ENCODE measurements around the gene SRRM5.
"Not testable (repeated sequence)": the region's sequence is repeated elsewhere in the genome, so short reads cannot be mapped to it uniquely, and the experiment has no call there.

SRRM5 gene

GRCh38 chr19:43619262-43620060 is 7.6 kb downstream of the SRRM5 start, which contains the start of gene ZNF428:
TSS of gene ZNF428 (minus strand) at chr19:43619629. CDS start at chr19:43614304, 5,325 bp downstream.
- DNase-seq = peak; percentile 94

GRCh38 chr19:43620061-43621001 is 8.4 kb downstream of the SRRM5 start:
- no peak for DNase-seq

DNA sequence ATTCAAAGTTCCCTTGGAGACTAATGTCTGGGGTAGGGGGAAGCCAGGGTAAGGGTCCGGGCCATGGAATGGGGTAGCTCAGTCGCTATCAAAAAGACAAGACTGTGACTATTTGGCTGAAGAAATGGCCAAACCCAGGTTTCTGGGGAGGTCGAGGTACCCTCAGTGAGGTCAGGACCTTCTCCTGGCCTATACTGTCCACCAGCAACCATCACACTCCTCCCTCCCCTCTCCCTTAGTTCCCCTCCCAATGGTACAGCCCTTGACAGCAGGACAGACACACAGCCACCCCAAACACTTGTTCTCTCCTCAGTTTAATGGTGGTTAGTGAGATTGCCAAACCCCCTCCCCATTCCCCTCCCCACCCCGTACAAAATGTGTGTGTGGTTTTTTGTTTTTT is 10.2 kb downstream of the SRRM5 start:
- DNase-seq = no peak

DNA sequence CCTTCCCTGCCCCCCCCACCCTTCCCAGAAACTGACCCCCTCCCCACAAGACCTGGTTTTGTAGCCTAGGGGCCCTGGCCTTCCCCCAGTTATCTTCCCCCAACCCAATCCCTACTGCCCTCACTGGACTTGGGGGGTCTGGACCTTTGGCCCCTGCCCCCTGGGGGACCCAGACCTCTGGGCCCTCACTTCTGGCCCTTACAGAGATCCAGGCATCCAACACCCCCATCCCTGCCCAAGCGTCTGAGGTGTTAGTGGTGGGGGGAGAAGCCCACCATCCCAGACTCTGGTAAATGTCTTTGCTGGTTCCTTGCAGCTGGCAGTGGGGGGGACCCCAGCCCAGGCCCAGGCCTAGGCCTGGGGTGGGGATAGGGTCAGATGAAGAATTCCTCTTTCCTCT is 11.1 kb downstream of the SRRM5 start:
- no peak for DNase-seq

- DNase-seq = no peak
Measured at GRCh38 chr19:43623889-43624670, 12.2 kb downstream of the SRRM5 start.

DNA sequence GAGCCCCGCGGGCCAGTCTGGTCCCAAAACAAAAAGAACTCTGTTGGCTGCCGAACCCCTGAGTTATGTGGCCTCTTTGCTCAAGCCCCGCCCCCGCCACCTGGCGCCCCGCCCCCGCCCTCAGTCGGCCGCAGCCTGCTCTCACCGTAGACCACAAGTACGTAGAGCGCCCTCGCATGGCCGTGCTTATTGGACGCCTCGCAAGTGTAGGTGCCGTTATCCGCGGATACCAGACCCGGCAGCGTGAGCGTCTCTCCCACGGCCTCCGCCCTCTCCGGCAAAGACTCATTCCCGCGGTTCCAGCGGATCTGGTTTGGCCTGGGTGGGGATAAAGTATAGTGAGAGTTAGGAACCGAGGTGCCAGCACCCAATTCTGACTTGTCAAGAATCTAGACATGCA is 13.0 kb downstream of the SRRM5 start:
- no peak for DNase-seq

GRCh38 chr19:43625918-43626579 is 14.2 kb downstream of the SRRM5 start:
- no peak for DNase-seq

DNA sequence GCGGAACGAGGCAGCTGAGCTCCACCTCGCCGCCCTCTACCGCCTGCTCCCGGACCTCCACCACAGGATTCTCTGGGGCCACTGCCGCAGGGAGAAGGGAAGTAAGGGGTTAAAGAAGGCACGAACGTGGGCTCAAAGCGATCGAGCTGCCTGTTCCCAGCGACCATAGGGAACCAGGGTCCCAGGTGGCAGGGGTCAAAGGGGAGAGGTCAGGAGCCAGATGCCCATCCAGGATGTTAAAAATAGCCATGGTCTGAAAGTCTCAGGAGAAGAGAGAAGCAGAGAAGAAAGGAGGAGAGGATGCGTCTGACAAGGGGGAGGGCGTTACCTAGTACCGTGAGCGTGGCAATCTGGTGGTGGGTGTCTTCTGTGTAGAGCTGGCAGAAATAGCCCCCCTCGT is 14.9 kb downstream of the SRRM5 start:
- no peak for DNase-seq

DNA sequence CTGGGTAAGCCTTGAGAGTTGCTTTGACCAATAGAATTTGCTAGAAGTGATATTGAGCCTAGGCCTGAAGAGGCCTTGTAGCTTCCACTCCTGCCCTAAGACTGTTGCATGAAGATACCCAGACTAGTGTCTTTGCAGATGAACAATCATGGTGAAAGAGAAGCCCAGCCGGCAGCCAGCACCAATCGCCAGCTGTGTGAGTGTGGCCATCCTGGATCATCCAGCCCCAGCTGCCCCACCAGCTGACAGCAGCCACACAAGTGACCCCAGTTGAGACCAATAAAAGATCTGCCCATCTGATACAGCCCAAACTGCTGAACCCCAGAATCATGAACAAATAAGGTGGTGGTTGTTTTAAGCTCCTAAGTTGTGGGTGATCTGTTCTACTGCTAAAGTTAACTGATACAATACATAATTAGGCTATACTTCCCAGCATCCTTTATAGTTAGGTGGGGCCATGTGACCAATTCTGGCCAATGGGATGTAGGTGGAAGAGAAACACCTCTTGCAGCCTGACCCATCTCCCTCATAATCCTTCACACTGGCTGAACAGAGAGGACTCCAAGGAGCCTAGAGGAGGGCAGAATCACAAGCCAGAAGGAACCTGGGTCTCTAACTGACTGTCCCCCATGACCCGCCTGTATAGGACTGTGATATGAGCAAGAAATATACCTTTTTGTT is 16.9 kb downstream of the SRRM5 start:
- DNase-seq = no peak

DNA sequence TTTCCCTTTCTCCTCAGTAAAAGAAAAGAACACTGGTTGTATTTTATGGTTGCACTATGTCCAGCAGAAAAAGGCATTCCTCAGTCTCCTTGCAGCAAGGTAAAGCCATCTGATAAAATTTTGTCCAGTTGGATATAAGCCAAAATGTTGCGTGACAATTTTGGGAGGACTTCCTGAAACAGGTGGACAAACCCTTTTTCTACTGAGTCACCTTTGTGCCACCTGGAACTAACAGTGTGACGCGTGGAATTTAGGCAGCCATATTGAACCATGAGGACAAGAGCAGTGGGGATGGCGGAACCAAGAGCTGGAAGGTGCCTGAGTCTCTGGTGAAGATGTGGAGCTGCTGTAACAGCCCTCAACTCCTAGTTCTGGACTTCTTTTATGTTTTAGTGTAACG is 19.6 kb downstream of the SRRM5 start:
- DNase-seq = no peak

DNA sequence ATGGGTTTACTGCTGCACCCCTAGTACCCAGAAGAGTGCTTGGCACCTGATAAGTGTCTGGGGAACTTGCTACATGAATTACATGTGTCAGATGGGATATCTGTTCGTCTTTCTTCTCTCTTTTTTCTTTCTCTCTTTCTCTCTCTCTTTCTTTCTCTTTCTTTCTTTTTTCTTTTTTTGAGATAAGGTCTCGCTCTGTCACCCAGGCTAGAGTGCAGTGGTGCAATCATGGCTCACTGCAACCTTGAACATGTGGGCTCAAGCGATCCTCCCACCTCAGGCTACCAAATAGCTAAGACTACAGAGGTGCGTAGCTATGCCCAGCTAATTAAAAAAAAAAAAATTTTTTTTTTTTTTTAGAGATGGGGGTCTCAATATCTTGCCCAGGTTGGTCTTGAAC is 21.6 kb downstream of the SRRM5 start:
- no peak for DNase-seq

DNA sequence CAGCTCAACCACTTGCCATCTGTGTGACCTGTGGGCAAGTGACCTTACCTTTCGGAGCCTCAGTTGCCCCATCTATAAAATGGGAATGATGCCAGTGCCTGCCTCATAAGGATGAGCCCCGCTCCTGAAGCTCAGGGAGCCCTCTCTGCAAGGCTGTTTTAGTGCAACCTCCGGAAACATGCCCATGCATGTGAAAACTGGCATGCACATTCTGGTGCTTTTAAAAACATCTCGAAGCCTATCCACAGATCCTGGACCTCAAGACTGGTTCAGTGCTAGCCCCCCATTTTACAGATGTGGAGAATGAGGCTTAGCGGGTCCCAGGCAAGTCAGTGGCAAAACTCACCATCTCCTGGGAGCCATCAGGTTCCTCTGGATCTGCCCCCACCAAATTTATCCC is 22.2 kb downstream of the SRRM5 start:
- DNase-seq = no peak

DNA sequence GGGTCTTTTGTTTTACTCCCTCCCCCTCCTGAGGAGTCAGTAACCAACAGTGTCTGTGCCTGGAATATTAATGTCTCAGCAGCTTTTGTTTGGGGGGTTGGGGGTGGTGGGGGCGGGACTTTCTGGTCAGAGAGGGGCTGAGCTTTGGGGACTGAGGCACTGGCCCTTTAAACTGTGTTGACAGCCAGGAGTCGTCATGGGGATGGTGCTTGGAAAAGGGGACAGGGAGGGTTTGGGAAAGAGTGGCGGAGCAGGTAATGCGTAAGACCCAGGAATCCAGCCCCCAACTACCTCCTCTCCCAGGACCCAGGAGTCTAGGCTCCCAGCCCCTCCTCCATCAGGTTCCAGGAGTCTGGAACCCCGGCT is 22.6 kb downstream of the SRRM5 start:
- no peak for DNase-seq

- DNase-seq = no peak
Measured at GRCh38 chr19:43634872-43635560, 23.1 kb downstream of the SRRM5 start.

DNA sequence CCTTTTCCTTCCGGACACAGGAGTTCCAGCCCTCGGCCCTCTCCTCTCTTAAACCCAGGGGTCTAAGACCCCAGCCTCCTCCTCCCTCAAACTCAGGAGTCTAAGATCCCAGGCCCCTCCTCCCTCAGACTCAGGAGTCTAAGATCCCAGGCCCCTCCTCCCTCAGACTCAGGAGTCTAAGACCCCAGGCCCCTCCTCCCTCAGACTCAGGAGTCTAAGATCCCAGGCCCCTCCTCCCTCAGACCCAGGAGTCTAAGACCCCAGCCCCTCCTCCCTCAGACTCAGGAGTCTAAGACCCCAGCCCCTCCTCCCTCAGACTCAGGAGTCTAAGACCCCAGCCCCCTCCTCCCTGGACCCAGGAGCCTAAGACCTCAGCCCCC is 23.7 kb downstream of the SRRM5 start:
- DNase-seq = not testable (repeated sequence)

DNA sequence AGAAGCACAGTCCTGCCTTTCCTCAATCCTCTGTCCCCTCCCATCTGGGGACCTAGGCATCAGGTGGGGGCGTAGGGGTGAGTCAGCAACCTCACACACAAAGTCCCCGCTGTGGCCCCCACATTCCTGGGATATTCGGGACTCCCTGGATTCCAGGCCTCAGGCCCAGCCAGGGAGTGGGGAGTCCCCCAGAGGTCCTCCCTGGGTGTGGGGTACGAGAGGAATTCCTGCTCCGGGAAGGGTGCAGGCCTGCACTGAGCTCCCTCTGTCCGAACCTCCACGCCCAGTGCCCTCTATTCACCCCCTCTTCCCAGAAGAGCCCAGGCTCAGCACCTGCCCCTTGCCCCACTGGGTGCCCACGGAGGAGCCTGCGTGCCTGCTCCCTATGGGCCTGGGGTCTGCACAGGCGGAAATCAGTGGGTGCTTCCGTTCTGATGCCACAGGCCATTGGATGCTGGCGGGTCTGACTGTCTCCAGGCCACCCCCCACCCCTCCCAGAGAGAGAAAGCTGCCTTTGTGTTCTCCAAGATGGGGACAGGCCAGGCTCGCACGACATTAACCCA is 24.3 kb downstream of the SRRM5 start:
- no peak for DNase-seq

DNA sequence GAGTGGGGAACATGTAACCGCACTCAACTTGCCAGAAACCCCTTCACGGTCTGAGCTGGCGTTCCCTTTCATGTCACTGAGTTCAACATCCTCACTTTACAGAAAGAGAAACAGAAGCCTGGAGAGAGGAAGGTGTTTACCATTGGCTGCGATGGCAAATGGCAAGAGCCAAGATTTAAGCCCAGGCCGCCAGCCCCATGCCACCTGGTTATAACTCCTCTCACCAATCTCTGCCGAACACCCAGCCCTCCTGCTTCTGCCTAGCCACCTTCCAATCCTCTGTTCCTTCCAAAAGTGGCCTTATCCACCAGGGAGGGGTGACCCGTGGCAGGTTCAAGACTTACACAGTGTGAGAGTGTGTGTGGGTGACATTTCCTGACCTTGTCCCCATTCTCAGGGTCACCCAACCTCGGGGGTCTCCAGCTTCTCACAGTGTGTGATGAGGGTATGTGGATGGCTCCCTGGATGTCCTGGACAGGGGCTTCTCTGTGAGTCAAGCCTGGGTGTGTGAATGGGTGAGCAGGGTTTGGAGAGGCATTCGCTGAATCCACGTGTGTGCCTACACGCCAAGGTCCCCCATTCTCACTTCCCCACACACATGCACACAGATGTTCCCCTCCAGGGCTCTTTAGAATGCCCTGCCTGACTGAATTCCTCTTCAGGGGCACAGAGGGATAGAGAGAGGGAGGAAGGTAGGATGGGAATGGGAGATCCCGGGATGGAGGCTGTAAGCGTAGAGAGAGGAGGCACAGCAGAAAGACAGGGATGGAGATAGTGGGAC is 26.5 kb downstream of the SRRM5 start:
- DNase-seq = no peak

GRCh38 chr19:43638995-43639518 is 27.2 kb downstream of the SRRM5 start:
- DNase-seq = no peak

GRCh38 chr19:43639519-43640423 is 27.9 kb downstream of the SRRM5 start, which contains the start of gene CADM4:
TSS of gene CADM4 (minus strand) at chr19:43639850. CDS start at chr19:43639790, 60 bp downstream.
- peak; percentile 37 for DNase-seq
